Effector memory CD8-positive, alpha-beta T cell (primary cell): ENCODE measurements around the gene DPP10.
"Not testable (repeated sequence)": the region's sequence is repeated elsewhere in the genome, so short reads cannot be mapped to it uniquely, and the experiment has no call there.

Experiments
- ATAC-seq: fragments of 150-1000 bp; cut with Tn5 transposase; replicated peaks from 2 replicates; pipeline ENCODE4 v1.10.0; 2021; ENCODE audit warnings: mild to moderate bottlenecking, moderate library complexity
- DNase-seq, 3 experiments: peaks; one replicate each; pipeline ENCODE4 v3.0.0; 2021
- H3K27ac Mint-ChIP-seq, 2 donors: one replicate each; pipeline ENCODE4 v1.8.0; 2022; ENCODE audit warnings: mild to moderate bottlenecking in 2 of 2, mixed read lengths in 2 of 2, moderate library complexity in 2 of 2
- H3K27me3 Mint-ChIP-seq, 2 donors: one replicate each; pipeline ENCODE4 v1.8.0; 2022; ENCODE audit warnings: mixed read lengths in 2 of 2
- H3K36me3 Mint-ChIP-seq: one replicate; pipeline ENCODE4 v1.8.0; 2022; ENCODE audit warnings: mild to moderate bottlenecking, moderate library complexity, mixed read lengths; ENCODE audit not compliant: insufficient read depth
- H3K4me1 Mint-ChIP-seq, 2 donors: one replicate each; pipeline ENCODE4 v1.8.0; 2022; ENCODE audit warnings: low read depth in 2 of 2, mixed read lengths in 2 of 2
- H3K4me3 Mint-ChIP-seq, 2 donors: one replicate each; pipeline ENCODE4 v1.8.0; 2022; ENCODE audit warnings: mild to moderate bottlenecking in 2 of 2, mixed read lengths in 2 of 2, moderate library complexity in 2 of 2
- H3K9me3 Mint-ChIP-seq, 2 donors: one replicate each; pipeline ENCODE4 v1.8.0; 2022; ENCODE audit warnings: mixed read lengths in 2 of 2
- total RNA-seq, 9 experiments: gene quantifications; one replicate each; lab custom pipeline; 2026; lab: John Stamatoyannopoulos, UW

Gene DPP10
- total RNA-seq: 0 to 0.11 (median 0) reads per million in 9 experiments

- Mint-ChIP-seq H3K4me1 (no peaks in the 10 kb centered on the region), H3K27ac (no peak within 1 kb of the TSS), H3K9me3 (no peaks in the 10 kb centered on the region), H3K36me3 (no peaks in the 10 kb centered on the region), H3K27me3 (no peaks in the 10 kb centered on the region), H3K4me3 (no peak within 1 kb of the TSS)
- ATAC-seq (no peak), DNase-seq (no peak)
Measured at GRCh38 chr2:114442510-114442909, at the start of gene DPP10. DPP10 (plus strand) TSS chr2:114442641.

- H3K36me3 Mint-ChIP-seq: no peaks in the 10 kb centered on the region
- no peak overlapping the region for H3K27ac Mint-ChIP-seq
- H3K27me3 Mint-ChIP-seq: no peaks in the 10 kb centered on the region
- peaks cover 5 to 17% of the 10 kb centered on the region in 2 donors for H3K9me3 Mint-ChIP-seq
- DNase-seq (no peak), ATAC-seq (no peak)
- H3K4me1 Mint-ChIP-seq: no peaks in the 10 kb centered on the region
- no peak overlapping the region for H3K4me3 Mint-ChIP-seq
Measured at GRCh38 chr2:114400890-114401289, 41.6 kb upstream of the DPP10 start.

GRCh38 chr2:114405247-114406116 lies 37.0 kb upstream of the DPP10 start:
- H3K36me3 Mint-ChIP-seq: no peaks in the 10 kb centered on the region
- H3K27ac Mint-ChIP-seq: no peak overlapping the region
- DNase-seq: no peak
- H3K9me3 Mint-ChIP-seq: peaks cover 1 to 5% of the 10 kb centered on the region in 2 donors
- H3K27me3 Mint-ChIP-seq: no peaks in the 10 kb centered on the region
- no peak overlapping the region for H3K4me3 Mint-ChIP-seq
- no peaks in the 10 kb centered on the region for H3K4me1 Mint-ChIP-seq
- no peak for ATAC-seq

- no peaks in the 10 kb centered on the region for H3K4me1 Mint-ChIP-seq
- H3K9me3 Mint-ChIP-seq: peaks cover 0 to 5% of the 10 kb centered on the region in 2 donors
- ATAC-seq: no peak
- H3K36me3 Mint-ChIP-seq: no peaks in the 10 kb centered on the region
- H3K4me3 Mint-ChIP-seq: no peak overlapping the region
- H3K27me3 Mint-ChIP-seq: no peaks in the 10 kb centered on the region
- H3K27ac Mint-ChIP-seq: no peak overlapping the region
- no peak for DNase-seq
Measured at GRCh38 chr2:114406347-114406746, 36.1 kb upstream of the DPP10 start.

- not testable (repeated sequence) for H3K9me3 Mint-ChIP-seq, H3K27ac Mint-ChIP-seq, ATAC-seq, DNase-seq, H3K36me3 Mint-ChIP-seq, H3K4me3 Mint-ChIP-seq, H3K4me1 Mint-ChIP-seq, H3K27me3 Mint-ChIP-seq
Measured at GRCh38 chr2:114407353-114407752, 35.1 kb upstream of the DPP10 start.

- ATAC-seq: no peak
- DNase-seq: no peak
- Mint-ChIP-seq H3K4me3 (no peak overlapping the region), H3K27me3 (no peaks in the 10 kb centered on the region), H3K36me3 (no peaks in the 10 kb centered on the region), H3K4me1 (no peaks in the 10 kb centered on the region), H3K27ac (no peak overlapping the region), H3K9me3 (peaks cover 1 to 14% of the 10 kb centered on the region in 2 donors)
Measured at GRCh38 chr2:114421781-114422180, 20.7 kb upstream of the DPP10 start.

- H3K4me3 Mint-ChIP-seq: no peak overlapping the region
- H3K36me3 Mint-ChIP-seq: no peaks in the 10 kb centered on the region
- no peak overlapping the region for H3K27ac Mint-ChIP-seq
- ATAC-seq (no peak), DNase-seq (no peak)
- H3K27me3 Mint-ChIP-seq: no peaks in the 10 kb centered on the region
- H3K4me1 Mint-ChIP-seq: no peaks in the 10 kb centered on the region
- H3K9me3 Mint-ChIP-seq: peaks cover 1 to 14% of the 10 kb centered on the region in 2 donors
Measured at GRCh38 chr2:114424699-114425098, 17.7 kb upstream of the DPP10 start.

GRCh38 chr2:114426756-114427155 lies 15.7 kb upstream of the DPP10 start:
- DNase-seq (no peak), ATAC-seq (no peak)
- Mint-ChIP-seq H3K9me3 (peaks cover 1 to 14% of the 10 kb centered on the region in 2 donors), H3K36me3 (peaks cover 2% of the 10 kb centered on the region), H3K27ac (no peak overlapping the region), H3K4me3 (no peak overlapping the region), H3K27me3 (no peaks in the 10 kb centered on the region), H3K4me1 (no peaks in the 10 kb centered on the region)

GRCh38 chr2:114436329-114436728 lies 6.1 kb upstream of the DPP10 start:
- Mint-ChIP-seq H3K4me3 (no peak overlapping the region), H3K36me3 (no peaks in the 10 kb centered on the region), H3K9me3 (no peaks in the 10 kb centered on the region), H3K27me3 (no peaks in the 10 kb centered on the region), H3K4me1 (no peaks in the 10 kb centered on the region), H3K27ac (no peak overlapping the region)
- DNase-seq (no peak), ATAC-seq (no peak)

GRCh38 chr2:114446571-114446970 lies 4.1 kb downstream of the DPP10 start:
- Mint-ChIP-seq H3K9me3 (no peaks in the 10 kb centered on the region), H3K4me3 (no peak overlapping the region), H3K27me3 (no peaks in the 10 kb centered on the region), H3K36me3 (no peaks in the 10 kb centered on the region), H3K27ac (no peak overlapping the region), H3K4me1 (no peaks in the 10 kb centered on the region)
- DNase-seq (no peak), ATAC-seq (no peak)

- H3K27ac Mint-ChIP-seq: no peak overlapping the region
- peaks cover 0 to 1% of the 10 kb centered on the region in 2 donors for H3K9me3 Mint-ChIP-seq
- H3K36me3 Mint-ChIP-seq: no peaks in the 10 kb centered on the region
- no peaks in the 10 kb centered on the region for H3K27me3 Mint-ChIP-seq
- no peak for ATAC-seq
- DNase-seq: no peak
- no peak overlapping the region for H3K4me3 Mint-ChIP-seq
- H3K4me1 Mint-ChIP-seq: no peaks in the 10 kb centered on the region
Measured at GRCh38 chr2:114450639-114451038, 8.2 kb downstream of the DPP10 start.

GRCh38 chr2:114456566-114456965 lies 14.1 kb downstream of the DPP10 start:
- no peak overlapping the region for H3K4me3 Mint-ChIP-seq

GRCh38 chr2:114457956-114458355 lies 15.5 kb downstream of the DPP10 start:
- no peak for ATAC-seq
- Mint-ChIP-seq H3K4me1 (no peaks in the 10 kb centered on the region), H3K36me3 (no peaks in the 10 kb centered on the region)

More at GRCh38 chr2:114456566-114456965, 14.1 kb downstream of the DPP10 start:
- ATAC-seq: no peak
- Mint-ChIP-seq H3K27me3 (no peaks in the 10 kb centered on the region), H3K4me1 (no peaks in the 10 kb centered on the region), H3K36me3 (no peaks in the 10 kb centered on the region), H3K9me3 (peaks cover 5 to 8% of the 10 kb centered on the region in 2 donors), H3K27ac (no peak overlapping the region)
- no peak for DNase-seq

GRCh38 chr2:114461116-114461515 lies 18.7 kb downstream of the DPP10 start:
- Mint-ChIP-seq H3K4me1 (no peaks in the 10 kb centered on the region), H3K27ac (no peak overlapping the region), H3K4me3 (no peak overlapping the region), H3K9me3 (peaks cover under 1 to 14% of the 10 kb centered on the region in 2 donors), H3K36me3 (no peaks in the 10 kb centered on the region), H3K27me3 (no peaks in the 10 kb centered on the region)
- no peak for DNase-seq
- no peak for ATAC-seq

More at GRCh38 chr2:114457956-114458355, 15.5 kb downstream of the DPP10 start:
- H3K4me3 Mint-ChIP-seq: no peak overlapping the region
- H3K27me3 Mint-ChIP-seq: no peaks in the 10 kb centered on the region
- peaks cover 5 to 13% of the 10 kb centered on the region in 2 donors for H3K9me3 Mint-ChIP-seq
- no peak for DNase-seq
- no peak overlapping the region for H3K27ac Mint-ChIP-seq
